ENCODE data around the gene HGS. TPM values are rescaled to one million over a fixed set of nuclear protein-coding genes. Genes with fewer than 3 reads are reported as not detected.

Gene HGS
- total RNA-seq, 1 experiment from 2014 or later: 160 TPM

DNA sequence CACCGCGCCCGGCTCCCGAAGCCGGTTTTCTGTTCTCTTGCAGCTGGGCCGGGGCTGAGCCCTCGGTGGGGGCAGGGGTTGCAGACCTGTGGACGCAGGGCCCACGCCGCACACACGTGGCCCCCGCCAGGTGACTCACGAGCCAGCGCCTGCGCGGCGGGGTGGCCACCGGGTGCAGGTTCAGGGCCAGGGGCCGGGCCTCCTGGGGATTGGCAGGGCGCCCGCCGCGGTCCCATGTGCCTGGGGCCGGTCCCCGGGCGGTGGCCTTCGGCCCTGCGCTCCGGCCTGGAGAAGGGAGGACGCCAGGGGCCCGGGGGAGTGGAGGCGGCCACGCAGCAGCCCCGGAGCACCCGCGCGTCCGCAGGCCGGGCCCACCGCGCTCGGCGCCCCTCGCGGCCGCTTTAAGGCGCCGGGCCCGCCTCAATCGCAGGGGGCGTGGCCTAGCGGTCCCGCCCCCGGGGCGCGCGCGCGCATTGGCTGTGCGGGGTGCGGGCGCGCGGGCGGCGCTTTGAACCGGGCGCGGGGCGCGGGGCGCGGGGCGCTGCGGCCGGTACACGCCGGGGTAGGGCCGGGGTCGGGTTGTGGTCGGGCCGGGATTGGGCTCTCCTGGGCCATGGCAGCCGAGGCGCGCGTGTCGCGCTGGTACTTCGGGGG, 28.1 kb downstream of the HGS start, which contains the start of gene SLC25A10:
Gene SLC25A10, plus strand, starts transcription at position 471 of the 654 bp plus-strand sequence. Its CDS starts 143 bp downstream, at position 614.
- H3K27me3 Mint-ChIP-seq (ENCODE audit: insufficient read depth, unreplicated experiment): no peaks in the 10 kb centered on the region
- H3K36me3 Mint-ChIP-seq (ENCODE audit: insufficient read depth, unreplicated experiment): peaks cover 47% of the 10 kb centered on the region
- peak; percentile 85 for DNase-seq (ENCODE audit: unreplicated experiment)
- H3K27ac Mint-ChIP-seq (ENCODE audit: low read depth, unreplicated experiment): peak within 1 kb of the TSS; percentile 33
- peak within 1 kb of the TSS; percentile 84 for H3K4me3 Mint-ChIP-seq (ENCODE audit: unreplicated experiment)
- peaks cover 6% of the 10 kb centered on the region for H3K4me1 Mint-ChIP-seq (ENCODE audit: insufficient read depth, unreplicated experiment)
- CTCF ChIA-PET: interaction anchor here (0.7 to 1.4 kb wide), 3 partner anchors 9 to 19 kb away, joined by 3 to 6 read pairs (median 3); no protein-coding TSS in a partner anchor
- POLR2A ChIA-PET: interaction anchor here (0.5 to 6.0 kb wide), 14 partner anchors 9 to 173 kb away, joined by 3 to 63 read pairs (median 4); partner anchors contain the start of genes ARL16, CCDC137, HGS and MCRIP1
- no TSS peak for BruUV-seq (replicated peaks)
- intact Hi-C loops (cut with micrococcal nuclease): loop anchor here (1.0 kb wide), 1 partner anchor 9 kb away; the partner anchor contains the start of gene MRPL12
- no peaks in the 10 kb centered on the region for H3K9me3 Mint-ChIP-seq (ENCODE audit: unreplicated experiment)
- no peak for TF ChIP-seq CTCF (IDR thresholded peaks at IDR 0.05; ENCODE audit: unreplicated experiment)

DNA sequence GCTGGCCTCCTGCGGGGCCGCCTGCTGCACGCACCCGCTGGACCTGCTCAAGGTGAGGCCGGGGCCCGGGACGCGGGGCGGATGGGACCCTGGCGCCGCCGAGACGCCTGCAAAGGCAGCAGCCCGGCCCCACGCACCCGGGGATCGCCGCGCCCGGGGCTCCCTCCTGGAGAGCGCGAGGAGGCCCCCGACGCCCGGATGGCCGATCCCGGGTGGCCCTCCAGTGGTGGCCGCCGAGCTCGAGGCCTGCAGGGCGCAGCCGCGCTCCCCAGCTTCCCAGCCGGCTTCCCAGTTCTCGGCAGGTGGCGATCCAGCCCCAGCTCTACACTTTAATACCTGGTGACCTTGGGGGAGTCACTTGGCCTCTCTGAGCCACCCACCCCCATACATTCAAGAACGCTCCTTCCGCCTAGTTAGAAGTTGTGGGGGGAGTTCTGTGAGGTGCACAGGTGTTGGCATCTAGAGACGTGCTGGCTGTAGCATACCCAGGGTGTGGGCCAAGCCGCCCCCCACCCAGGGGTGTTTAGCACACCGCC, 28.7 kb downstream of the HGS start:
- ChIA-PET CTCF (interaction anchor here (0.6 to 1.4 kb wide), 4 partner anchors 10 to 141 kb away, joined by 3 to 6 read pairs (median 4); no protein-coding TSS in a partner anchor), POLR2A (interaction anchor here (0.5 to 6.0 kb wide), 10 partner anchors 10 to 157 kb away, joined by 3 to 63 read pairs (median 5); partner anchors contain the start of genes ARL16, HGS, MCRIP1 and MRPL12)
- Mint-ChIP-seq H3K27ac (ENCODE audit: low read depth, unreplicated experiment) (peak overlapping the region; percentile 33), H3K27me3 (ENCODE audit: insufficient read depth, unreplicated experiment) (no peaks in the 10 kb centered on the region), H3K4me1 (ENCODE audit: insufficient read depth, unreplicated experiment) (peaks cover 6% of the 10 kb centered on the region), H3K36me3 (ENCODE audit: insufficient read depth, unreplicated experiment) (peaks cover 42% of the 10 kb centered on the region), H3K9me3 (ENCODE audit: unreplicated experiment) (no peaks in the 10 kb centered on the region), H3K4me3 (ENCODE audit: unreplicated experiment) (peak overlapping the region; percentile 84)
- peak; percentile 24 for TF ChIP-seq CTCF (IDR thresholded peaks at IDR 0.05; ENCODE audit: unreplicated experiment)
- no TSS peak for BruUV-seq (replicated peaks)
- intact Hi-C loops (cut with micrococcal nuclease): no loop called here
- peak; percentile 38 for DNase-seq (ENCODE audit: unreplicated experiment)

GRCh38 chr17:81713004-81713555, 29.3 kb downstream of the HGS start:
- no peak for DNase-seq (ENCODE audit: unreplicated experiment)
- intact Hi-C loops (cut with micrococcal nuclease): no loop called here
- ChIA-PET CTCF (interaction anchor here (0.6 to 1.4 kb wide), 5 partner anchors 9 to 141 kb away, joined by 3 to 6 read pairs (median 3); partner anchors contain the start of genes ARL16 and HGS), POLR2A (interaction anchor here (0.6 to 6.0 kb wide), 12 partner anchors 10 to 291 kb away, joined by 3 to 63 read pairs (median 5); partner anchors contain the start of genes ARL16, HGS, MCRIP1 and MRPL12)
- Mint-ChIP-seq H3K4me1 (ENCODE audit: insufficient read depth, unreplicated experiment) (peaks cover 6% of the 10 kb centered on the region), H3K4me3 (ENCODE audit: unreplicated experiment) (peak overlapping the region; percentile 84), H3K9me3 (ENCODE audit: unreplicated experiment) (no peaks in the 10 kb centered on the region), H3K36me3 (ENCODE audit: insufficient read depth, unreplicated experiment) (peaks cover 42% of the 10 kb centered on the region), H3K27ac (ENCODE audit: low read depth, unreplicated experiment) (peak overlapping the region; percentile 33), H3K27me3 (ENCODE audit: insufficient read depth, unreplicated experiment) (no peaks in the 10 kb centered on the region)
- no peak for TF ChIP-seq CTCF (IDR thresholded peaks at IDR 0.05; ENCODE audit: unreplicated experiment)
- no TSS peak for BruUV-seq (replicated peaks)

All from MCF 10A (cell line).